GM23338 (cell line): Measurements from ENCODE around the gene DOLPP1.

Source experiments
- CREB1 ChIP-seq: fragments of 250-450 bp; sonication (Bioruptor Pico); IDR thresholded peaks from 2 replicates; pipeline ENCODE4 v1.5.0; 2020; ENCODE audit warnings: low read depth, mild to moderate bottlenecking, moderate library complexity
- CTCF ChIP-seq, 2 experiments: fragments of 200-600 bp in 1 of 2; sonication (generic) in 1 of 2; conservative IDR thresholded peaks; 2 replicates each; pipeline versions ENCODE4 v1.5.1 to v1.6.1; 2016 to 2017; ENCODE audit warnings: antibody characterized with exemption in 2 of 2, low read depth in 2 of 2, mild to moderate bottlenecking in 2 of 2, moderate library complexity in 1 of 2
- ETS1 ChIP-seq: IDR thresholded peaks from 2 replicates; pipeline ENCODE4 v1.6.1; 2016; ENCODE audit warnings: antibody characterized with exemption
- EZH2 ChIP-seq: fragments of 200-600 bp; sonication (generic); IDR thresholded peaks from one replicate; pipeline ENCODE4 v1.8.0; 2017; ENCODE audit warnings: antibody characterized with exemption, mild to moderate bottlenecking, low read depth; ENCODE audit not compliant: unreplicated experiment
- POLR2AphosphoS5 ChIP-seq: IDR thresholded peaks from 2 replicates; pipeline ENCODE4 v1.6.1; 2016; ENCODE audit warnings: antibody characterized with exemption, low read depth
- STAT1 ChIP-seq: IDR thresholded peaks from one replicate; pipeline ENCODE4 v1.6.1; 2016; ENCODE audit warnings: antibody characterized with exemption; ENCODE audit not compliant: unreplicated experiment
- TF ChIP-seq, protein P1 (sequence below): IDR thresholded peaks from one replicate; pipeline ENCODE4 v1.6.1; 2018; ENCODE audit warnings: antibody characterized with exemption; ENCODE audit not compliant: unreplicated experiment

DNA sequence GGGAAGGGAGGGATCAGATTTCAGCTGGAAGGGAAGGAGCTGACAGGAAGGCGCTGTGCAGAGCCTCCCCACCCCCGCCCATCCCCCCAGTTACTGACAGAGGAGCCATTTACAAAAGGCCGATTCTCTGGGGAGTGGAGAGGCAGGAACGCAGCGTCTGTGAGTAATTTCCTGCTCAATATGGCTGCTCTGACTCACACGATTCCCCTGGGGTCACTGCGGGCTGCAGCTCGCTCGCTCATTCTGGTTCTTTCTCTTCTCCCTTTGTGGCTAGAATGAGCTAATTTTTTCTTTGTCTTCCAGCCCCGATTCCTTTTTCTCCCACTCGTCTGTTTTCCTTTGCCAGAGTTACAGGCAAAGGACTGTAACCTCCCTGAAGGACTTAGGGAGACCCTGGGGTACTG is 59.1 kb downstream of the DOLPP1 start:
- TF ChIP-seq, protein P1, sequence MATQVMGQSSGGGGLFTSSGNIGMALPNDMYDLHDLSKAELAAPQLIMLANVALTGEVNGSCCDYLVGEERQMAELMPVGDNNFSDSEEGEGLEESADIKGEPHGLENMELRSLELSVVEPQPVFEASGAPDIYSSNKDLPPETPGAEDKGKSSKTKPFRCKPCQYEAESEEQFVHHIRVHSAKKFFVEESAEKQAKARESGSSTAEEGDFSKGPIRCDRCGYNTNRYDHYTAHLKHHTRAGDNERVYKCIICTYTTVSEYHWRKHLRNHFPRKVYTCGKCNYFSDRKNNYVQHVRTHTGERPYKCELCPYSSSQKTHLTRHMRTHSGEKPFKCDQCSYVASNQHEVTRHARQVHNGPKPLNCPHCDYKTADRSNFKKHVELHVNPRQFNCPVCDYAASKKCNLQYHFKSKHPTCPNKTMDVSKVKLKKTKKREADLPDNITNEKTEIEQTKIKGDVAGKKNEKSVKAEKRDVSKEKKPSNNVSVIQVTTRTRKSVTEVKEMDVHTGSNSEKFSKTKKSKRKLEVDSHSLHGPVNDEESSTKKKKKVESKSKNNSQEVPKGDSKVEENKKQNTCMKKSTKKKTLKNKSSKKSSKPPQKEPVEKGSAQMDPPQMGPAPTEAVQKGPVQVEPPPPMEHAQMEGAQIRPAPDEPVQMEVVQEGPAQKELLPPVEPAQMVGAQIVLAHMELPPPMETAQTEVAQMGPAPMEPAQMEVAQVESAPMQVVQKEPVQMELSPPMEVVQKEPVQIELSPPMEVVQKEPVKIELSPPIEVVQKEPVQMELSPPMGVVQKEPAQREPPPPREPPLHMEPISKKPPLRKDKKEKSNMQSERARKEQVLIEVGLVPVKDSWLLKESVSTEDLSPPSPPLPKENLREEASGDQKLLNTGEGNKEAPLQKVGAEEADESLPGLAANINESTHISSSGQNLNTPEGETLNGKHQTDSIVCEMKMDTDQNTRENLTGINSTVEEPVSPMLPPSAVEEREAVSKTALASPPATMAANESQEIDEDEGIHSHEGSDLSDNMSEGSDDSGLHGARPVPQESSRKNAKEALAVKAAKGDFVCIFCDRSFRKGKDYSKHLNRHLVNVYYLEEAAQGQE = no peak
- TF ChIP-seq CTCF (conservative IDR thresholded peaks at IDR 0.05; ENCODE audit: low read depth in 2 of 2) = no peak
- no peak for TF ChIP-seq EZH2
- TF ChIP-seq ETS1 = no peak; the same call in 1 of the 2 replicates
- no peak for TF ChIP-seq STAT1
- peak; percentile 72 for TF ChIP-seq POLR2AphosphoS5
- TF ChIP-seq CREB1 = peak; percentile 65; the same call in 1 of the 2 replicates
